Stomach (tissue), 9 donors: Measurements from ENCODE around the gene NKAIN4. TPM values are rescaled to one million over a fixed set of nuclear protein-coding genes. Genes with fewer than 3 reads are reported as not detected.

Experiments used
- DNase-seq, 2 donors: peaks; one replicate each; pipeline versions ENCODE4 v3.0.0 to v3.0.0-alpha.2; 2013 to 2019
- H3K27ac ChIP-seq, 5 donors: fragments of 200-600 bp in 4 of 5; sonication (generic) in 4 of 5; one replicate each; pipeline ENCODE4 v1.5.1; 2013 to 2019; ENCODE audit warnings: mild to moderate bottlenecking in 1 of 5, moderate library complexity in 1 of 5
- H3K27me3 ChIP-seq, 3 donors: fragments of 200-600 bp; sonication (generic); one replicate each; pipeline ENCODE4 v1.5.1; 2017 to 2019; ENCODE audit warnings: mixed run types in 1 of 3
- H3K36me3 ChIP-seq, 4 donors: fragments of 200-600 bp; sonication (generic); 1 replicate in 3 of 4; 2 replicates in 1 of 4; pipeline ENCODE4 v1.5.1; 2016 to 2019
- H3K4me1 ChIP-seq, 4 donors: fragments of 200-600 bp; sonication (generic); one replicate each; pipeline ENCODE4 v1.5.1; 2016 to 2019
- H3K4me3 ChIP-seq, 4 donors: fragments of 200-600 bp; sonication (generic) in 3 of 4; one replicate each; pipeline ENCODE4 v1.5.1; 2016 to 2019; ENCODE audit warnings: mild to moderate bottlenecking in 1 of 4
- H3K9me3 ChIP-seq, 4 donors: fragments of 200-600 bp; sonication (generic); one replicate each; pipeline ENCODE4 v1.5.1; 2016 to 2019
- EP300 ChIP-seq: sonication (generic); formaldehyde crosslinking; IDR thresholded peaks from one replicate; pipeline ENCODE4 v1.6.1; 2017; ENCODE audit warnings: antibody characterized with exemption
- POLR2A ChIP-seq, 4 donors: fragments of 450-650 bp; IDR thresholded peaks; one replicate each; pipeline ENCODE4 v1.6.1; 2016; ENCODE audit warnings: antibody characterized with exemption in 4 of 4, control low read depth in 2 of 4, mild to moderate bottlenecking in 1 of 4, moderate library complexity in 1 of 4
- POLR2AphosphoS5 ChIP-seq, 3 donors: sonication (generic); formaldehyde crosslinking; IDR thresholded peaks; one replicate each; pipeline ENCODE4 v1.6.1; 2016; ENCODE audit warnings: antibody characterized with exemption in 3 of 3
- WGBS, 5 donors: extraction: QIAGEN DNeasy Blood & Tissue Kit in 3 of 5; methylation state at CpG; one replicate each; pipeline versions ENCODE4 v1.1.5 to v1.1.7; 2013 to 2018; 5-methylcytosine and 5-hydroxymethylcytosine counted together
- intact Hi-C: fragments of 100-400 bp; cut with DNase I; formaldehyde crosslinking; loops from one replicate; pipeline ENCODE4 v1.15.1; 2023; ENCODE audit warnings: low total_unique reads
- polyA plus RNA-seq, 3 donors: library from polyadenylated mRNA; stranded (reverse); fragments of 200-250 nt; gene quantifications; one replicate each; pipeline ENCODE4 v1.2.3, GENCODE V29; 2013
- total RNA-seq, 5 donors: library from RNA; depleted of rRNA; stranded (reverse); fragments of >200 nt; gene quantifications; one replicate each; pipeline versions ENCODE4 v1.1.0 to v1.2.3, GENCODE V29; 2014 to 2016
- TF ChIP-seq, protein P1 (sequence below), 7 experiments: fragments of 450-650 bp in 4 of 7; fragments of 200-600 bp in 3 of 7; sonication (generic) in 3 of 7; IDR thresholded peaks; one replicate each; pipeline ENCODE4 v1.5.1; 2016 to 2019; ENCODE audit warnings: antibody characterized with exemption in 7 of 7, control low read depth in 2 of 7, mild to moderate bottlenecking in 1 of 7
- donor health status: healthy with polysubstance abuse.
- donor health status: Bipolar disorder and iron deficiency.
- donor health status: healthy.

Gene NKAIN4
- total and polyA plus RNA-seq, 8 donors = 0.28 to 4.4 (median 1.2) TPM; not detected in 5

DNA sequence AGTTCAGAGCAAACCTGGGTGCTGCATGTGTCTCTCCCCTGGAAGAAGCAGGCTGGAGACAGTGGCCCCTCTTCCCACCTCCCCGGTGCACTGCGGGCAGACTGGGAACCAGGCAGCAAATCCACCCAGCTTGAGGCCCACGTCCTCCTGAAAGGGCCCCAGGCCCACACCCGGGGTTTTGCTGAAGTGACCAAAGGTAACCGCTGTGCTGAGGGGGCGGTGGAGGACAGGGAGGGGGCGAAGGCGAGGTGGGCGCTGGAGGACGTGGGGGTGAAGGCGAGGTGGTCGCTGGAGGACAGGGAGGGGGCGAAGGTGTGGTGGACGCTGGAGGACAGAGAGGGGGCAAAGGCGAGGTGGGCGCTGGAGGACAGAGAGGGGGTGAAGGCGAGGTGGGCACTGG is 20.3 kb downstream of the NKAIN4 start:
- DNase-seq = no peak
- H3K4me3 ChIP-seq = no peak overlapping the region
- H3K9me3 ChIP-seq = no peaks in the 10 kb centered on the region
- peaks cover 0 to 16% (median 0%) of the 10 kb centered on the region in 4 donors for H3K4me1 ChIP-seq
- H3K27ac ChIP-seq = no peak overlapping the region
- intact Hi-C loops = no loop called here
- 74 to 83% (median 78%) methylated on average over 14 to 17 of the region's 17 CpGs for WGBS, 5 donors
- TF ChIP-seq EP300 (no peak), POLR2AphosphoS5 (IDR thresholded peaks at IDR 0.05) (no peak), POLR2A (IDR thresholded peaks at IDR 0.05) (no peak)
- TF ChIP-seq, protein P1, sequence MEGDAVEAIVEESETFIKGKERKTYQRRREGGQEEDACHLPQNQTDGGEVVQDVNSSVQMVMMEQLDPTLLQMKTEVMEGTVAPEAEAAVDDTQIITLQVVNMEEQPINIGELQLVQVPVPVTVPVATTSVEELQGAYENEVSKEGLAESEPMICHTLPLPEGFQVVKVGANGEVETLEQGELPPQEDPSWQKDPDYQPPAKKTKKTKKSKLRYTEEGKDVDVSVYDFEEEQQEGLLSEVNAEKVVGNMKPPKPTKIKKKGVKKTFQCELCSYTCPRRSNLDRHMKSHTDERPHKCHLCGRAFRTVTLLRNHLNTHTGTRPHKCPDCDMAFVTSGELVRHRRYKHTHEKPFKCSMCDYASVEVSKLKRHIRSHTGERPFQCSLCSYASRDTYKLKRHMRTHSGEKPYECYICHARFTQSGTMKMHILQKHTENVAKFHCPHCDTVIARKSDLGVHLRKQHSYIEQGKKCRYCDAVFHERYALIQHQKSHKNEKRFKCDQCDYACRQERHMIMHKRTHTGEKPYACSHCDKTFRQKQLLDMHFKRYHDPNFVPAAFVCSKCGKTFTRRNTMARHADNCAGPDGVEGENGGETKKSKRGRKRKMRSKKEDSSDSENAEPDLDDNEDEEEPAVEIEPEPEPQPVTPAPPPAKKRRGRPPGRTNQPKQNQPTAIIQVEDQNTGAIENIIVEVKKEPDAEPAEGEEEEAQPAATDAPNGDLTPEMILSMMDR (IDR thresholded peaks at IDR 0.05) = no peak
- H3K27me3 ChIP-seq = peaks cover 0 to 98% (median 31%) of the 10 kb centered on the region in 3 donors
- no peaks in the 10 kb centered on the region for H3K36me3 ChIP-seq

DNA sequence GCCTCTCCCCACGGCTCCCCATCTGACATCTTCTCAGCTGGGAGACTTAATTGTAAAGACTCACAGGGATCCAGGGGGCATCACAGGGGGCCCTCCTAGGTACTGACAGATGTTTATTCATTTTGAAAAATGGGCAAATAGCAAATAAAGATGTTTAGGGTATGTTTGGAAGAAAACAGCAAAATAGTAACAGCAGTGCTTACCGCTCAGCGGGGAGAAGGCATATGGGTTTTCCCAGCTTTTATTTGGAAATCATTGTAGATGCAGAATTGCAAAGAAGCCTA is 21.3 kb downstream of the NKAIN4 start:
- Histone ChIP-seq H3K4me1 (peaks cover 0 to 16% (median 0%) of the 10 kb centered on the region in 4 donors), H3K36me3 (no peaks in the 10 kb centered on the region), H3K9me3 (no peaks in the 10 kb centered on the region), H3K4me3 (no peak overlapping the region), H3K27me3 (peaks cover 0 to 95% (median 36%) of the 10 kb centered on the region in 3 donors), H3K27ac (no peak overlapping the region)
- no peak for DNase-seq
- WGBS, 5 donors = 61 to 85% (median 65%) methylated on average over 3 of the region's 3 CpGs
- intact Hi-C loops = no loop called here
- TF ChIP-seq POLR2A (IDR thresholded peaks at IDR 0.05) (no peak), EP300 (no peak), POLR2AphosphoS5 (IDR thresholded peaks at IDR 0.05) (no peak)
- TF ChIP-seq, protein P1 (IDR thresholded peaks at IDR 0.05) = no peak

DNA sequence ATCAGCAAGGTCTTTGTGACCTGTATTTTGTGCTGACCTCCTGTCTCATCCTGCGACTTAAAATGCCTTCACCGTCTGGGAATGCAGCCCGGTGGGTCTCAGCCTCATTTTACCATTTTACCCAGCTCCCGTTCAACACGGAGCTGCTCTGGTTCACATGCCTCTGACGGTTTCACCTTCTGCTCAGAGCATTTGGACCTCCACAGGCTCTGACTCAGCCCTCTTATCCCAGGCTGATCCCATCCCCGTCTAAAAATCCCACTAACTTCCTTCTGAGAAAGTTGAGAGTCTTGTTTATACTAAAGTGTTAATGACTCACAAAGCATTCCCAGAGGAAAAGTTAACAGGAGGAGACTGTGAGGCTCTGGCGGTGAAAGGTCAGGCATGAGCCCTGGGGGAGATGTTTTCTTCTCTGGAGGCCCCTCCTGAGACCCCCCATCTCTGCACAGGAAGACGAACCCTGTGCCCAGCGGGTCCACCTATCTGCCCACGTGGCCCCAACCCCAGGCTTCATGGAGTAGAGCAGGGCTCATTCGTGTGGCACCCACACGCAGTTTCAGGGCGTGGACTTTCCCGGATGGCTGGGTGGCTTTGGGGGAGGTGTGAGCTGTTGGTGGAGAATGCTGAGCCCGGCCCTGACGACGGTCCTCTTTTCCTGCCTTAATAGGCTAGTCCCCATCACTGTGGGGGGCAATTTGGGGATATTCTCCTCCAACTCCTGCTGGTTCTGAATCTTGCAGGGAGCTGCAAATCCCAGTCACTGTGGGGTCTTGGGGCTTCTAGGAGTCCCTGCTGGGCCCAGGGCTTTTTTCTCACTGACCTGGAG is 21.8 kb downstream of the NKAIN4 start:
- Histone ChIP-seq H3K36me3 (no peaks in the 10 kb centered on the region), H3K27ac (no peak overlapping the region), H3K4me3 (no peak overlapping the region), H3K27me3 (peaks cover 0 to 89% (median 36%) of the 10 kb centered on the region in 3 donors), H3K4me1 (peaks cover 0 to 16% (median 0%) of the 10 kb centered on the region in 4 donors), H3K9me3 (no peaks in the 10 kb centered on the region)
- TF ChIP-seq POLR2AphosphoS5 (IDR thresholded peaks at IDR 0.05) (peak in 1 of 3 donors; percentile 5), POLR2A (IDR thresholded peaks at IDR 0.05) (no peak)
- intact Hi-C loops = no loop called here
- WGBS, 5 donors = 32 to 41% (median 38%) methylated on average over 13 to 18 of the region's 18 CpGs
- no peak for DNase-seq

DNA sequence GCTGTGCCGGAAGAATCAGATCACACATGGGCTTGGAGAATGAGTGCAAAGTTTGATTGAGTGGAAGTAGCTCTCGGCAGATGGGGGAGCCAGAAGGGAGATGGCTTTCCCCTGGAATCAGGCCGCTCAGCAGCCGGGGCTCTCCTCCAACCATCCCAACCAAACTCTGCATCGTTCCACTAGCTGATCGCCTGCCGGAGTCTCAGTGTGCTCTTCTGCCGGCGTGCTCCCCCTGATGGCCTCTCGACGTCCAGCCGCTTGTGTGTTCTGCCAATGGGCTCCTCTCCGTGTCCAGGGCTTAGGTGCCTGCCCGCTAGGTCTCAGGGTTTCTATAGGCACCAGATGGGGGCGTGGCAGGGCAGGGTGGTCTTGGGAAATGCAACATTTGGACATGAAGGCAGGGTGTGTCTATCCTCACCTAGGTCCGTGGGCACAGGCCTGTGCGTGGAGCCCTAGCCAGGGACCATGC is 23.4 kb downstream of the NKAIN4 start:
- Histone ChIP-seq H3K4me3 (no peak overlapping the region), H3K9me3 (no peaks in the 10 kb centered on the region), H3K27ac (no peak overlapping the region), H3K4me1 (peaks cover 0 to 16% (median 0%) of the 10 kb centered on the region in 4 donors), H3K27me3 (peaks cover 0 to 73% (median 29%) of the 10 kb centered on the region in 3 donors), H3K36me3 (no peaks in the 10 kb centered on the region)
- WGBS, 5 donors = 8 to 18% (median 11%) methylated on average over 11 to 17 of the region's 17 CpGs
- peak; percentile 57 to 87 for DNase-seq
- TF ChIP-seq EP300 = no peak
- TF ChIP-seq, protein P1 (IDR thresholded peaks at IDR 0.05) = peak in 5 of 7 experiments; percentile 26 to 51 (median 43)
- no peak for TF ChIP-seq POLR2A (IDR thresholded peaks at IDR 0.05)
- intact Hi-C loops = no loop called here

DNA sequence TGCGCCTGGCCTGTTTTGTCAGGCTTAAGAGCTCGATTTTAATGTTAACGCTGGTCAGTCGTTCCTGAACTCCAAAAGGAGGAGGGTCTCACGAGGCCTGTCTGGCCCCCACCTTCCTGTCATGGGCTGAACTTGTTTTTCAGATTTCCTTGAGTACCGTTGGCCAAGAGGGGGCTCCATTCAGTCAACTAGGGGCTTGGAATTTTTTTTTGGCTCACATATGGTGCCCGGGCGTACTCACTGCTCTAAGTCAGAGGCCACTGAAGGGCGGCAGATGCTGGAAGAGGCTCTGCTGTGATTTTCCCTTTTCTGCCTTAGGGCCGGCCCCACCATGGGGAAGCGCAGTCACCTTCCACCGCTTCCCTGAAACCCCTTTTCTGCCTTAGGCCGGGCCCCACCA is 25.5 kb downstream of the NKAIN4 start:
- 52 to 61% (median 61%) methylated on average over 13 of the region's 13 CpGs for WGBS, 5 donors
- H3K4me1 ChIP-seq = peaks cover 5 to 26% (median 10%) of the 10 kb centered on the region in 4 donors
- DNase-seq = no peak
- H3K9me3 ChIP-seq = no peaks in the 10 kb centered on the region
- H3K27me3 ChIP-seq = peaks cover 0 to 53% (median 24%) of the 10 kb centered on the region in 3 donors
- intact Hi-C loops = no loop called here
- H3K36me3 ChIP-seq = no peaks in the 10 kb centered on the region
- TF ChIP-seq, protein P1 (IDR thresholded peaks at IDR 0.05) = no peak
- TF ChIP-seq POLR2AphosphoS5 (IDR thresholded peaks at IDR 0.05) (no peak), EP300 (no peak), POLR2A (IDR thresholded peaks at IDR 0.05) (no peak)
- no peak overlapping the region for H3K27ac ChIP-seq
- H3K4me3 ChIP-seq = no peak overlapping the region
